ENCODE data around the gene OCLN. TPM values are rescaled to one million over a fixed set of nuclear protein-coding genes. Genes with fewer than 3 reads are reported as not detected.
A peak's percentile ranks its signal among the peaks of the same experiment; 100 is the strongest.

Gene OCLN
- total RNA-seq, 1 donor from 2014 or later, result 2.2 TPM

- ChIA-PET CTCF (no interaction called here), POLR2A (no interaction called here)
- TF ChIP-seq, protein P1, sequence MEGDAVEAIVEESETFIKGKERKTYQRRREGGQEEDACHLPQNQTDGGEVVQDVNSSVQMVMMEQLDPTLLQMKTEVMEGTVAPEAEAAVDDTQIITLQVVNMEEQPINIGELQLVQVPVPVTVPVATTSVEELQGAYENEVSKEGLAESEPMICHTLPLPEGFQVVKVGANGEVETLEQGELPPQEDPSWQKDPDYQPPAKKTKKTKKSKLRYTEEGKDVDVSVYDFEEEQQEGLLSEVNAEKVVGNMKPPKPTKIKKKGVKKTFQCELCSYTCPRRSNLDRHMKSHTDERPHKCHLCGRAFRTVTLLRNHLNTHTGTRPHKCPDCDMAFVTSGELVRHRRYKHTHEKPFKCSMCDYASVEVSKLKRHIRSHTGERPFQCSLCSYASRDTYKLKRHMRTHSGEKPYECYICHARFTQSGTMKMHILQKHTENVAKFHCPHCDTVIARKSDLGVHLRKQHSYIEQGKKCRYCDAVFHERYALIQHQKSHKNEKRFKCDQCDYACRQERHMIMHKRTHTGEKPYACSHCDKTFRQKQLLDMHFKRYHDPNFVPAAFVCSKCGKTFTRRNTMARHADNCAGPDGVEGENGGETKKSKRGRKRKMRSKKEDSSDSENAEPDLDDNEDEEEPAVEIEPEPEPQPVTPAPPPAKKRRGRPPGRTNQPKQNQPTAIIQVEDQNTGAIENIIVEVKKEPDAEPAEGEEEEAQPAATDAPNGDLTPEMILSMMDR (IDR thresholded peaks at IDR 0.05), result no peak
- DNase-seq (no peak), ATAC-seq (ENCODE audit: low read depth) (no peak)
- H3K27ac Mint-ChIP-seq, result no peak overlapping the region
- no peak overlapping the region for H3K4me3 Mint-ChIP-seq
- no peaks in the 10 kb centered on the region for H3K36me3 Mint-ChIP-seq (ENCODE audit: low read depth)
- intact Hi-C loops (cut with micrococcal nuclease), result no loop called here
- peaks cover 20% of the 10 kb centered on the region for H3K27me3 Mint-ChIP-seq
- H3K4me1 Mint-ChIP-seq, result no peaks in the 10 kb centered on the region
- H3K9me3 Mint-ChIP-seq, result no peaks in the 10 kb centered on the region
Measured at GRCh38 chr5:69484891-69485290, 7.7 kb upstream of the OCLN start.

GRCh38 chr5:69485471-69485870 lies 7.1 kb upstream of the OCLN start:
- Mint-ChIP-seq H3K27me3 (peaks cover 20% of the 10 kb centered on the region), H3K9me3 (no peaks in the 10 kb centered on the region), H3K4me1 (no peaks in the 10 kb centered on the region), H3K27ac (no peak overlapping the region), H3K4me3 (no peak overlapping the region), H3K36me3 (ENCODE audit: low read depth) (no peaks in the 10 kb centered on the region)
- DNase-seq (no peak), ATAC-seq (ENCODE audit: low read depth) (no peak)
- ChIA-PET POLR2A (no interaction called here), CTCF (no interaction called here)
- TF ChIP-seq, protein P1 (IDR thresholded peaks at IDR 0.05), result no peak
- intact Hi-C loops (cut with micrococcal nuclease), result no loop called here

GRCh38 chr5:69489246-69489645 lies 3.3 kb upstream of the OCLN start:
- ATAC-seq (ENCODE audit: low read depth), result no peak
- TF ChIP-seq, protein P1 (IDR thresholded peaks at IDR 0.05), result no peak
- POLR2A ChIA-PET, result no interaction called here
- Mint-ChIP-seq H3K9me3 (no peaks in the 10 kb centered on the region), H3K27ac (no peak overlapping the region), H3K27me3 (peaks cover 35% of the 10 kb centered on the region), H3K4me1 (peaks cover 18% of the 10 kb centered on the region), H3K36me3 (ENCODE audit: low read depth) (no peaks in the 10 kb centered on the region), H3K4me3 (no peak overlapping the region)
- intact Hi-C loops (cut with micrococcal nuclease), result no loop called here
- CTCF ChIA-PET, result no interaction called here
- no peak for DNase-seq

GRCh38 chr5:69491027-69491426 lies 1.6 kb upstream of the OCLN start:
- POLR2A ChIA-PET, result no interaction called here
- intact Hi-C loops (cut with micrococcal nuclease), result no loop called here
- Mint-ChIP-seq H3K36me3 (ENCODE audit: low read depth) (no peaks in the 10 kb centered on the region), H3K4me1 (peaks cover 20% of the 10 kb centered on the region), H3K4me3 (no peak overlapping the region), H3K27ac (no peak overlapping the region), H3K9me3 (no peaks in the 10 kb centered on the region), H3K27me3 (peaks cover 46% of the 10 kb centered on the region)
- TF ChIP-seq, protein P1 (IDR thresholded peaks at IDR 0.05), result no peak
- DNase-seq (no peak), ATAC-seq (ENCODE audit: low read depth) (no peak)
- CTCF ChIA-PET, result no interaction called here

DNA sequence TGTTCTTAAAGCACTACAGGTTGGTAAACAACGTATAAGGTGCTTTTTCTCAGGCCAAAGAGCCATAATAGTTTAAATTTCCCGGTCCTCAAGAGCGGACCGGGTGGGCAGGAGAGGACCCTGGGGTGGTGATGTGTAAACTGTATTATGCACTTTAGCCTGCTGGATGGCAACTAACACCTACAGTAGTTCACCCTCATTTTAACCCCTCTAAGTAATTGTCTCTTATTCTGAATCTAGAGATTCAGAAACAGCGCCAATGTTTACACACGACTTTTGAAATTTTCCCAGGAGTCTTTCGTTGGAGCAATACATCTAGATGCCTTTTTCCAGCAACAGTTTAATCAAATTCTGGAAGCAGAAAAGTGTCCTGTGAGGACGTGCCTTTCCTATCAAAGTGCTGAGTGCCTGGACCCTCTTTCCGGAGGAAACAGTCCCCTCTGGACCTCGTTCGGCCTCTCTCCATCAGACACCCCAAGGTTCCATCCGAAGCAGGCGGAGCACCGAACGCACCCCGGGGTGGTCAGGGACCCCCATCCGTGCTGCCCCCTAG lies 676 bp upstream of the OCLN start:
- Mint-ChIP-seq H3K36me3 (ENCODE audit: low read depth) (no peaks in the 10 kb centered on the region), H3K4me3 (peak overlapping the region; percentile 39), H3K9me3 (no peaks in the 10 kb centered on the region), H3K27ac (no peak overlapping the region), H3K27me3 (peaks cover 46% of the 10 kb centered on the region), H3K4me1 (peaks cover 20% of the 10 kb centered on the region)
- TF ChIP-seq, protein P1 (IDR thresholded peaks at IDR 0.05), result no peak
- DNase-seq (no peak), ATAC-seq (ENCODE audit: low read depth) (no peak)
- ChIA-PET CTCF (no interaction called here), POLR2A (no interaction called here)
- intact Hi-C loops (cut with micrococcal nuclease), result no loop called here

All from activated B cell treated with CpG ODN at 0.5 μM for 24 hours (primary cell).